Stimulated activated CD4-positive, alpha-beta T cell treated with anti-CD3 and anti-CD28 coated beads, TNF-alpha, amount 100 ng/mL, for 1 hour (primary cell): Measurements from ENCODE around the gene CENPP.

Experiments
- DNase-seq, 3 donors: peaks; one replicate each; pipeline ENCODE4 v3.0.0-alpha.2; 2020; ENCODE audit warnings: low read depth in 3 of 3, low spot score in 1 of 3

The CENPP gene

DNA sequence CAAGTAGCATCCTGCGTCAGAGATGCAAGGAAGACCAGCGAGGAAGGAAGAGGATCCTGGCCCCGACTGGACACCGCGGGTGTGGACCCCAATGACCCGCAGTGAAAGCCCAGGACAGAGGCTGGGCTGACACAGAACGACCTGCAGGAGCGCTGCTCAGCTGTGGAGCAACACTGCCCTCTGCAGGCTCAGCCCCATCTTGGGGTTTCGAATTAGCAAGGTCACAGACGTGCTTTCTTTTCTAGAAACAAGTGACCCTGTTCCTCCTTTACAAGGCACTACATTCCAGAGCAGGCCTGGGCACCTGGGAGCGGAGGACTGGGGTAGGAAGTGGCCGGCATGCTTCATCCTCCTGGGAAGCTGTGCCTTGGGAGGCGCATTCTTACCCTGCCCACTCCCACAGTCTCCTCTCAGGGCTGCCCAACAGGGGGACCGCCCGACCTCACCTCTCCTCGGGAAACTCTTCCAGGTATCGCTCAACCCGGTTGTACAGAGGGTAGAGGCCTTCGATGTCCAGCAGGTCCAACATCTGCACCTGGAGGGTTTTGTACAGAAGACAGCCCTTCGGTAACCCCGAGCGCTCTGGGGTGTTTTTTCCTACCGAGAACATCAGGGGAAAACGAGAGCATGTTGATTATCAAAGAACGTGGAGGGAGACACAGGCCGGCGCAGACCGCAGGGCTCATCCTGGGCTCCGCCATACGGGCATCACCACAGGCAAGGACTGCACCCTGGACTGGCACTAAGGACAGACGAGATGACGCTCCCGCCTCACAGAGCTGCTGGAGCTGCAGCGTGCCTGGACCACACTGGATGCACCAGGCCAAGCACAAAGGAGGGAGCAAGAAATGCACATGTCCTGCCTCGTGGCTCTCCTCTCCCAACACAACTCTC lies 309.2 kb downstream of the CENPP start:
- peak in 2 of 3 donors; percentile 27 to 54 for DNase-seq

DNA sequence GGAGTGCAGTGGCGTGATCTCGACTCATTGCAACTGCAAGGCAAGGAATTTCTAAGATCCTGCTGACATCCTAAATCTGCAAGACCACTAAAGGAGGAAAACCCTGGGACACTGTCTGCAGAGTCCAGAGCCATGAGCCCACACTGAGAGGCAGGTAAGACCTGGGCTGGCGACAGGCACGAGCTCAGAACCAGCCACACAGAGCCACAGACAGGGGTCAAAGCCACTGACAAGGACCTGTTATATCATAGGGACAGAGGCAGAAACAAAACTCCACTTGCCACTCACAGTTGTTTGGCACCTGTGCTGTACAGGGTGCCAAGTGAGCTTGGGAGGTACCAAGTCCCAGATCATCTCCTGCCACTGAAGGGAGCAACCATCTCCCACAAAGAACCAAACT lies 310.0 kb downstream of the CENPP start:
- DNase-seq = no peak

DNA sequence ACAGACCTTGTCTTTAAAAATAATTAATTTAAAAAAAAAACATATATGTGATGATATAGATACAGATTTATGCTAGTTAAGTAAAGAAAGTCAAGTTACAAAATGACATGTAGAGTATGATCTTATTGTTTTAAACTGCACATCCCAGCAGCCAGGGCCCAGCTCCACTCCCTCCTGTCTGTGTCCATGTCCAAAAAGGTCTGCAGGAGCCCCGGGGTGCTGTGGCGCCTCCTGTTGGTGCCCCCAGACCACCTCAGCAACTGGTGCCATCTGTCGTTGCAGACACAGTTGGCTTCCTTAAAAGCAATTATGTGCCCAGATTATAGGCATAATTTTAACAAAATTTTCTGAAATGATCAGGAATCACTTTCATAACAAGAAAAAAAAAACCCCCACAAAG lies 310.9 kb downstream of the CENPP start:
- no peak for DNase-seq

- no peak for DNase-seq
Observed at GRCh38 chr9:92637326-92637725, 311.6 kb downstream of the CENPP start.

GRCh38 chr9:92637886-92638620 lies 312.3 kb downstream of the CENPP start:
- DNase-seq = no peak

DNA sequence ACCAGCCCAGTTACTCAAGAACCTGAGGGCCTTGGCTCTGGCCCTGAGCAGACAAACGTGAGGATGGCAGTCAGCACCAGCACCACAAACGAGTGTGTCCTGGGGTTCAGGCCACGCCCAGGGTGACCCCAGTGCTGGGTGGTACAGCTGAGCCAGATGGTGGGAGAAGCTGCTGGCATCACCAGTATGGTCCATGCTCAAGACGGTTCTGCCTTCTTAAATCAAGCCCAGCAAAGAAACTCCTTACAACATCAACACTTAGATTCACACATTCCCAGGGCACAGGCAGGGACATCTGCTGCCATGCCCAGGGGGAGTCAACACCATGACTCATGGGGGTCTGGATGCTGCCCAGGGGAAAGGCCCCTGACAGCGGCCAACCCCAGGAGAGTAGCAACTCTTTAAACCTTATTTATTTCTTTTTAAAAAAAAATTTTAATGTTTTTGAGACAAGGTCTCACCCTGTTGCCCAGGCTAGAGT lies 312.9 kb downstream of the CENPP start:
- DNase-seq = no peak

GRCh38 chr9:92639124-92639523 lies 313.4 kb downstream of the CENPP start:
- no peak for DNase-seq

DNA sequence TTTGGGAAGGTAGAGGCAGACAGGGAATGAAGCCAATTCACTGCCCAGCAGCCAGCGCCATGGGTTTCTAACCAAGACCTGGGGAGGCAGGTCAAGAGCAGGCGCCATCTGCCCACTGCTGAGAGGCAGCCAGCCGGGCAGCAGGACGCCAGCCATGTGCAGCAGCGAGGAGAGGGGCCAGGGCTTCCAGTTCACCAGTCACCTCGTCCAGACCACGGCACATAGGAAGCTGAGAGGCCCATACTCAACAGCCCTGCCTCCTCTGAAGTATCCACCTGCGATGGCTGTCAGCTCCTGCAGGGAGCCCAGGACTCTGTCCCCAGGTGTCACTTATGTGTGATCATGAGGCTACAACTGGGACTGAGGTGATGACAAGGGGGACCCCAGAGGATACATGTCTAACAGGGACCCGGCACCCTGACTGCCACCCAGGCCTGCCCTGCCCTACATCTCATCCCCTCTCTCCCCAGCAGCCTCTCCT lies 314.1 kb downstream of the CENPP start:
- DNase-seq = no peak

DNA sequence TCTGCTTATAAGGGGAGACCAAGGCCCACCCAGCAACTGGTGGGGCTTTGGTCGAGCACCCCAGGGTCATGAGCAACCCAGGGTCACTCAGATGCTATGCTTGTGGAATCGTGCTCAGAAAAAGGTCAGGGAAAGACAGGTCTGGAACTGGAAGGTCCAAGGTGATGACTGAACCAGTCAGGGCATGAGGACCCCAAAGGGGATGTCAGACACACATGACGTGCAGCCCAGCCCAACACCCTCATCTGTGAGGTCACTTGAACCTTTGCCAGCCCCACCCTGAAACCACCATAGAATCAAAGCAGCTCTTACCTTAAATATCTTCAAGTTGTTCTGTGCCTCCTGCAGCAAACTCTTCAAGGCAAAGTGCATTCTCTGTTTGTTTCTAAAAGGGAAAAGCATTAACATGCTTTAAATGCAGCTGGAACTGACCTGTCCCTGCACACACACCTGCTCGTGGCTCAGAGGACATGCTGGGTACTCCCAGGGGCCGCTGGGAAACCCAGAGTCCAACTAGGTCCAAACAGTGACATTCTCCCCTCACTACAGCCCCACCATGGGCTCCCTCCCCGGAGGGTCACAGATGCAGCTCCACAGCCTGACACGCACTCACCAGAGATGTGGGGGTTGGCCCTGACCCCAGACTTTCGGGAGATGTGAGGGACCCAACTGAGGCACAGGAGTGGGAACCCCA lies 314.8 kb downstream of the CENPP start:
- DNase-seq = no peak

- no peak for DNase-seq
Observed at GRCh38 chr9:92641092-92641809, 315.5 kb downstream of the CENPP start.

- no peak for DNase-seq
Observed at GRCh38 chr9:92642041-92642451, 316.3 kb downstream of the CENPP start.

DNA sequence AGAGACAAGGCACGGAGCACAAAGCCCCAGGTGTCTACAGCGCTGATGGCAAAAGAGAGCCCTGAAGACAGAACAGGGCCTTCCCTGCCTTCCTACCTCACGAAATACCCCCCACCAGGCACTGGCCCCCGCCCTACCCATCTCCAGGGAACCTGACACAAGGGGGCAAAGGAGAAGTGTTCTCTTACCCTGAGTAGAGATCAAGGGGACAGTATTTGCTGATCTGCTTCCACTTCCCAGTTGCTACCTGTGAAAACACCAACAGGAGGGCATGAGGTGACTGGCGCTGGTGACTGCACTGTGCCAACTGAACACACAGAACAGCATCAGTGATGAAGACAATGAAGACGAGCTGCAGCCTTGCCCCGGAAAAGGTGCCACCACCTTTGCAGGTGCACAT lies 316.8 kb downstream of the CENPP start:
- DNase-seq = no peak

DNA sequence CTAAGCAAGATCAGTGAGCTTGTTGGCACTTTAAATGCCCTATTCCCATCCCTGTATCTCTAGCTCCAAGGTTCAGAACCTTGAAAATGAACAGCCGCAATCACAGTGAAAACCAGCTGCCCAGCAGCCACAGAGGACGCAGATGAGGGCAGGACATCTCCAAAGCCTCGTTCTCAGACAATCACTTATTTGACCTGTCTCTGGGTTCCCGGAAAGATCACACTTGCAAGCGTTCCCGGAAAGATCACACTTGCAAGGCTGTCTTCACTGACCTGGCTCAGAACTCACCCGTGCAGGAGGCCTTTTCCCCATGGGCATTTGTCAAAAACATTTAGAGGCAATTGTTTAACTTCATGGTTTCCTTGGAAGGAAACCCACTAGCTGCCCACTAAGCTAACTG lies 318.5 kb downstream of the CENPP start:
- no peak for DNase-seq

DNA sequence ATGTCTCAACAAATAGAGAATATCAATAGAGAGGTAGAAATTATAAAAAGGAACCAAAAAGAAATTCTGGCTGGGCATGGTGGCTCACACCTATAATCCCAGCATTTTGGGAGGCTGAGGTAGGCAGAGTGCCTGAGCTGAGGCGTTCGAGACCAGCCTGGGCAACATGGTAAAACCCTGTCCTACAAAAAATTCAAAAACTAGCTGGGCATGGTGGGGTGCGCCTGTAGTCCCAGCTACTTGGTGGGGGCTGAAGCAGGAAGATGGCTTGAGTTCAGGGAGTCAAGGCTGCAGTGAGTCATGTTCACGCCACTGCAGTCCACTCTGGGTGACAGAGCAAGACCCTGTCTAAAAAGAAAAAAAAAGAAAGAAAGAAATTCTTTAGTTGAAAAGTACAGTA lies 319.3 kb downstream of the CENPP start:
- no peak for DNase-seq

GRCh38 chr9:92647671-92648473 lies 322.1 kb downstream of the CENPP start:
- no peak for DNase-seq

- DNase-seq = no peak
Observed at GRCh38 chr9:92648474-92648971, 322.8 kb downstream of the CENPP start.

GRCh38 chr9:92649007-92649406 lies 323.3 kb downstream of the CENPP start:
- DNase-seq = no peak

DNA sequence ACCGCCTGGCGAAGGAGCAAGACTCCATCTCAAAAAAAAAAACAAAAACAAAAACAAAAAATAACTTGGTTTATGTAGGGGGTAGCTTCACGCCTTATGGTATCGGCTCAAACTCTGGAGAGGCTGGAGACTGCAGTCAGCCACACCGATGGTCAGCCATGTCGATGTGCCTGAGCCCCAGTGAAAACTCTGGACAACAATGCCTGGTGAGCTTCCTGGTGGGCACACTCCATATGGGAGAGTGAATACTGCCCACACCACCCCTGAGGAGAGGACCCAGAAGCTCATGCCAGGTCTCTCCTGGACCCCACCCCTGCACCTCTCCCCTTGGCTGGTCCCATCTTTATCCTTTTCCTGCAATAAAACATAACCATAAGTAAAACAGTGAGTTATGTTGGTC lies 324.5 kb downstream of the CENPP start:
- no peak for DNase-seq

GRCh38 chr9:92650839-92651621 lies 325.3 kb downstream of the CENPP start:
- no peak for DNase-seq
